Kidney tubule cell (primary cell): ENCODE data around the gene HPCAL1.
A peak's percentile ranks its signal among the peaks of the same experiment; 100 is the strongest.

Experiments used
- DNase-seq: peaks from one replicate; pipeline ENCODE4 v3.0.0-alpha.2; 2018; ENCODE audit warnings: low spot score

The HPCAL1 gene

DNA sequence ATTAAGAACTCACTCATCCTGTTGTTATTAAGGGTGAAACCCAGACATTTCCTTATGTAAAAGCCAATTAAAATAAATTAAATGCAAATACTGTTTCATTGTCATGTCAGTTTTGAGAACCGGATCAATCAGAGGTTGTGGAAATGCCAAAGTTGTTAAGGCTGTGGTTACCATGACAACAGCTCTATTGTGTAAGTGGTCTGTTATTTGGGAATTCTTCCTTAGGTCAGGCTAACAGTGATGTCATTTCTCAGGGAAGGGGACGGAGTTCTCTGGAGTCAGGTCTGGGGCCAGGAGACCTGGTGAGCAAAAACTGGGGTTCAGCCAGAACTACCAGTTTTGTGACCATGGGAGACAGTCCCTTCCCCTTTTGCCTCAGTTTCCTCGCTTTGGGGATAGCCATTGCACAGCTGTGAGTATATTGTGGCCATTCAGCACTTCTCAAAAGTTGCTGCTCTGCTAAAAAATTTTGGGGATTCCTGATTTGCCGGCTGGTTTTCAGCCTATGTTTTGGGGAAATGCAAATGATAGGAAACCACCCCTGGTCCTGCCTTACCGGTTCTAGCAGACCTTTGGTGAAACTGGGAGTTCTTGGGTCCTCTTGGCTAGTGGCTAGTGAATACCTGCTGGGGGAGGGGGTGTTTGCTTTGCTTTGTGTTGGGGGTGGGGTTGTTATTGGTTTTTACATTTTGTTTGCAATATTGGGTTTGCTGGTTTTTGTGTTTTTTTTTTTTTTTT is 21.6 kb downstream of the HPCAL1 start:
- DNase-seq = peak; percentile 74

DNA sequence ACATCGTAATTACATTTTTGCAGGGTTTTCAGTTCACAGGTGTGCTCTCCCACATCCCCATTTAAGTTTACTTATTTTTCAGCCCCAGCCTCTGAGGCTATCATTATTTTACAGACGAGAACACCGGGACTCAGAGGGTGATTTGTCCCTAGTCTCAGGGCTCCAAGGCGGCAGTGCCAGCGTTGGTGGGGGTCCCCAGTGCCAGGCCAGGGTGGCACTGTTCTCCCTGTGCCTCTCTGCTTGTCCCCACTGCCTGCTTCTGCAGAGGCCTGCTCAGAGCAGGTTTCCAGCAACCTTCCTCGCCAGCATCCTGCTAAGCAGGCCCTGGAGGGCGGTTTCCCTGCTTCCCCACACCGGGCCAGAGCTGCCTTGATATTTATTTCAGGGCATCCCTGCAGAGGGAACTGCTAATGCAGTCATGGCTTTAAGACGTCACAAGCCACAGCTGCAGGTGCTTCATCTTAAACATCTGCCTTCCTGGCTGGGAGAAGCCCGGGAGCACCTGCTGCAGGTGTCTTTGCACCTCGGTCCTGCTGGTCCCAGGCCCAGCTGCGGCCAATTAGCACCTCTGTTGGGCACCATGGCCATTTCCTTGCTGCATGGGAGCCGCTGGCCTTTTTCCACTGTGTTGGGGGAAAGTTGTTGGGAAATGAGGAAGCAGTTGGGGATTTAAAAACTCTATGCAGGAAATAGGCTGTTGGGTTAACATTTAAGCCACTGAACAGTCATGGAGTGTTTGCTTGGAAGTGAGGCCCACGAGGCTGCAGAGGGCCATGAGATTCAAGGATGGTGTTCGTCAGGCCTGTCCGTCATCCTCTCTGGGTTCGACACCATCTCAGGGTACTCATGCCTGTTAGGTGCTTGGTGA is 22.8 kb downstream of the HPCAL1 start:
- peak; percentile 80 for DNase-seq

DNA sequence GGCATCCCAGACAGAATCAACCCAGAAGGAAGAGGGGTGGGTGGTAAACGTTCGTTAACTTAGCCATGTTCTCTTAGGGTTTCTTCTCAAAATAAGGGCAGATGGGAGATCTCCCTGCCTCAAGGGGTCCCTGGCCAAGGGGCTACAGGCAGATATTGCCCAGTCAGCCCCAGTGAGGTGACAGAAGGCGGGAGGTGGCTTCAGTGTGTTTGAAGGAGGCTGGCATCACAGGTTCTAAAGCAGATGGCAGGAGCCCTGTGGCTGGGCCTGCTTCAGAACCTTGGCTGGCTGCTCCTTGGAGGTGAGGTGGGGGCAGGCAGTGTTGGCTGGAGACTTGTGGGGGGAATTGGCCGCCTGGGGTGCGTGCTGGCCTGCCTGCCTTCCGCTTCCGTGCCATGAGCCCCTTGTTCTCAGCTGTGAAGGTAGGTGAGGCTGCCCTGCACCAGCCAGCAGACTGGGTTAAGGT is 23.5 kb downstream of the HPCAL1 start:
- DNase-seq = no peak

DNA sequence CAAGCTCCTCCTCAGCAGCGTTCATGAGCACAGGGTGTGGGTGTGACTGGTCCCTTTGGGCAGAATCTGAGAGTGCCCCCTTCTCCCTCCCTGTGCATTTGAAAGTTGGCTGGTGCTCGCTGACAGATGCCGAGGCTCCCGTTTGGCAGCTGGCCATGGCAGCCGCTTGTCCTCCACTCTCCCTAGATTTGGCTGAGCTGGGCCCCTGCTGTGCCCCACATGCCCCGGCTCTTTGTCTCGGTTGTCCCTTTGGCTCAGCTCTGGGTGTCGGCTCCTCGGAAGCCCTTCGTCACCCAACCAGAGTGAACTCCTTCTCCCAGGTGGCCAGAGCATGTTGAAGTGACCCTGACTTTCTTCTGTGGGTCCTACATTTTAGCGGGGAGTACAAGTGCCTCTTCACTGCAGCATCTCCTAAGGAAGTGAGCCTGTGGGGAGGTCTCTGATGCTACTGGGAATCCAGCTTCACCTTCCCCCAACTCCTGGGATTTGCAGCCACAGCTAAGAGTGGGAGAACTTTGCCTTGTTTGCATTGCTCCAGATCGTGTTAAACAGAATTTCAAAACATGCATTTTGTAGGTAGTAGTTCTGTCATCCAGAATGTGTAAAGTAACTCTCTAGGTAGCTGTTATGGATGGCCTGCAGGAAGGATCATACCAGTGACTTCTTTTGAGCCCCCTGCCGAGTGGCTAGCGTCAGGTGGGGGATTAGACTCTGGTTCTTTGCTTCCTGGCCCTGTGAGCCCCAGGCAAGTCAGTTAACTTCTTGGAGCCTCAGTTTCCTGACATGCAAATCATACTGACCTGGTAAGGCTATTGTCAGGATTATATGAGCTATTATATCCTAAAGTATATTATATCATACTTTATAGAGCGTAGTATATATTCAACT is 24.2 kb downstream of the HPCAL1 start:
- no peak for DNase-seq

DNA sequence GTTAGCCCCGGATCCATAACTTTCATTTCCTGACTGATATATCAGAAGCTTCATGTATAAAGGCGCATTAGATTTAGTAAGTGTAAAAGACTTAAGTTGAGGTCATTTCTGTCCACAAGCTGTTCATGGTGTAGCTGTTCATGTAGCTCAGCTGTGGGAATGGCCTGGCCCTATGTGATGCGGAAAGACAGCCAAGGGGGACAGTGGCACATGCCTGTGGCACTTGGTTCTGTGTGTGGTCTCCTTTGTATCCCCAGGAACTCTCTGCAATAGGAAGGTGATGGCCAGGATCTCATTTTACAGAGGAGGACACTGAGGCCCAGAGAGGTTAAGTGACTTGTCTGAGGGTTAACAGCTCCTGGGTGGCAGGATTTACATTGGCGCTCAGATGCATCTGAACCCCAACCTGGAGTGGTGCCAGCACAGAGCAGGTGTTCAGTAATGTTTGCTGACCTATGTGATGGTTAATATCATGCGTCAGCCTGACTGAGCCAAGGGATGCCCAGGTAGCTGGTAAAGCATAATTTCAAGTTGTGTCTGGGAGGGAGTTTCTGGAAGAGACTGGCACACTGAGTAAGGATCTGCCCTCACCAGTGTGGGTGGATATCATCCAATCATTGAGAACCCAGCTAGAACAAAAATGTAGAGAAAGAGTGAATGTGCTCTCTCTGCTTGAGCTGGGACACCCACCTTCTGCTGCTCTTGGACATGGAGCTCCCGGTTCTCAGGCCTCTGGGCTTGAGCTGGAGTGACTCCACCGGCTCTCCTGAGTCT is 25.4 kb downstream of the HPCAL1 start:
- no peak for DNase-seq

DNA sequence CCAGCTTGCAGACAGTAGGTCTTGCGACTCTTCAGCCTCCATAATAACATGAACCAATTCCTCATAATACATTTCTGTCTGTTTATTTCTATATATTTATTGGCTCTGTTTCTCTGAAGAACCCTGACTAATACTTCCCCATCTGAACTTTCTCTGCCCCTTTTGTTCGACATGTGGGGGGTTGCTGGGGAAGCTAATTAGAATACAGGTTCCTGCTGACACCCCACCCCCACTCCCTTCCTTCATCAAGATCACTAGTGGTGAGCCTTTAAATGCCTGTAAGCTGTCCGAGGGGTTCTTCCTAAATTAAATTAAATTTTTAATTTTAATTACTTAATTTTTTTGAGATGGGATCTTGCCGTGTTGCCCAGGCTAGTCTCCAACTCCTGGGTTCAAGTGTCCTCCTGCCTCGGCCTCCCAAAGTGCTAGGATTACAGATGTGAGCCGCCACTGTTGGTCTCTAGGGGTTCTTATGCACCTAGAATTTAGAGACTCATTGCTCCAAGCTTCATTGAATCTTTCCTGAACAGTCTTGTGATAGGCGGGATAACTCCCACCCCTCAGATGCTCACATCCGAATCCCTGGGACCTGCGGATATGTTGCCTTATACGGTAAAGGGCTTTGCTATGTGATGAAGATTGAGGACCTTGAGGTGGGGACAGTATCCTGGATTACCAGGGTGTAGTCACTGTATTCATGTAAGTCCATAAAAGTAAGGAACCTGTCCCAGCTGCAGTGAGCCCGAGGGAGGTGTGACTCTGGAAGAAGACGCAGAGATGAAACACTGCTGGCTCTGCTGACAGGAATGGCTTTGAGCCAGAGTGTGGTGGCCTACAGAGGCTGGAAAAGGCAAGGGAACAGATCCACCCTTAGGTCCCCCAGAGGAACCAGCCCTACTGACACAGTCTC is 26.2 kb downstream of the HPCAL1 start:
- no peak for DNase-seq

DNA sequence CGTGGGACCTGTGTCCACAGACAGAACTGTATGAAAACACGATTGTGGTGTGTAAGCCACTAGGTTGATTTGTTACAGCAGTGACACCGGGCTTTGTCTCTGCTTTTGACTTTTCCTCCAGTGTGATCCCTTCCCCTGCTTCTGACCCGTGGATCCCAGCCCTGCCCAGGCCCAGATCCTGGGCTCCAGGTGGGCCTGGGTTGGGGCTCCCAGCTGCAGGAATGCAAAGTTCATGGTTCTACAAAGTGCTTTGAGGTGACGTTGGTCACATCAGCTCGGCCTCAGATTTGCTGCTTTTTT is 26.8 kb downstream of the HPCAL1 start:
- DNase-seq = no peak

DNA sequence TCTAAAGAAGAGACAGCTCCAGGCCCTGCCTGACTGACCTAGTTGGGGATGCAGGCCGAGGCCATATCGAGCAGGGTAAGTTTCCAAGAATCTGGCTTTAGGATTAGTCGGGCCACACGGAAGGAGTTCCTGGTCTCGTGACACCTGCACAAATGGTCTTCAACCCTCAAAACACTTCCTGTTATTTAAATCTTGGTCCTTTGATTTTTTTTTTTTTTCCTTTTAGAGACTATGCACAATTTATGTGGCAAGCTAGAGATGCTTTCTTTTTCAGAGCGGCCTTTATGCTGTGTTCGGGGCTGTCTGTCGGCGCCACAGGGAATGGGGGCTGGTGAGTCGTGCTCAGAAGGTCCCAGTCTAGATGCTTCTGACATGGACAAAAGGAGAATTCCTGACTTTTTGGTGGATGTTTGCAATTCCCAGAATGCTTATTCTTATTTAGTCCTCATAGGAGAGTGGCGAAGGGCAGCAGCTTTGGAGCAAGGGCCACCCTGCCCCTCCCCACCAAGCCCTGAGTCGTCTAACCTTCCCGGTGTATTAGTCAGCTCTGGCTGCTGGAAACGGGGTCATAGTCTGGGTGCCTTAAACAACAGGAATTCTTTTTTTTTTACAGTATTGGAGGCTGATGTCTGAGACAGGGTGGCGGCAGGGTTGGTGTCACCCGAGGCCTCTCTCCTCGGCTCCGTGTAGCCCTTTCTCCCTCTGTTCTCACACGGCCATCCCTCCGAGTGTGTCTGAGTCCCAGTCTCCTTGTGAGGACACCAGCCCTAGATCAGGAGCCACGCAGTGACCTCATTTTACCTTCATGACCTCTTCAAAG is 27.4 kb downstream of the HPCAL1 start:
- peak; percentile 83 for DNase-seq

DNA sequence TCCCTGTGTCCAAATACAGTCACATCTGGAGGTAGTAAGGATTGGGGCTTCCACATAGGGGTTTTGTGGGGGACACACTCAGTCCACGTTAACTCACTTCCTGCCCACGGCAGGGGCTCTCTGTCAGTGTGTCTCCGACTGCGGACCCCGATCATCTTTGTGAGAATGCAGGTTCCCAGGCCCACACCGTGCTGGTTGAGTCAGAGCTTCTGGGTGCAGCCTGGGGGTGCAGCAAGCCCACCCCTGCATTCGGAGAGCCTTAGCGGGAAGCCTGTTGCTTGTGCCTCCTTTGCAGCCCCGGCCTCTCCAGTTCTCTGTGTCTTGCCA is 28.0 kb downstream of the HPCAL1 start:
- no peak for DNase-seq

DNA sequence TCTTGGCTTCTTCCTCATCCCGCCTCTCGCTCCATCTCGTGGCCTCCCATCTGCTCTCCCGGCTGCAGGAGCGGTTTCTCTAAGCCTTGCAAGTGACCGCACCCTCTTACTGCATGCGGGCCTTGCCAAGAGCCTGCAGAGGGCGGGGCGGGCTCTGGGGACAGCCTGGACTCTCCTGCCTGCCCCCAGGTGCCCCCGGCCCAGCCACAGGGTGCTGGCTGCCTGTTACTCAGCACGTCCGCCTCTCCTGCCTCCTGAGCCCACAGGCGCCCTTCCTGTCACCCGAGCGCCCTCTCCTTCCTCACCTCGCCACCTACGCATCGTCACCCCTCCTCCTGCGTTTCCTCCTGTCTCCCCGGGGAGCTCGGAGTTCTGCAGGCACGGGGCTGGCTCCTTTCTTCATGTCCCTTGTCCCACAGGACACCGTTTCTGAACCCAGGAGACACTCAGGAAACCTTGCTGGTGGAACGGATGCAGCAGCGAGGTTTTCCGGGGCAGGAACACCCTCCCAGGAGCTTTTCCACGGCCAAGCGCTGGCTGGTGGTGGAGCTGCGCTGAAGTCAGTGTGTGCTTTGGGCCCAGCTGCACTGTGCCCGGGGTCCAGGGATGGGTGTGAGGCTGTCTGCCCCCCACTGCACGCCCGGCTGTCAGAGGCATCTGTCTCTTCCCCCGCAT is 28.5 kb downstream of the HPCAL1 start:
- peak; percentile 56 for DNase-seq

DNA sequence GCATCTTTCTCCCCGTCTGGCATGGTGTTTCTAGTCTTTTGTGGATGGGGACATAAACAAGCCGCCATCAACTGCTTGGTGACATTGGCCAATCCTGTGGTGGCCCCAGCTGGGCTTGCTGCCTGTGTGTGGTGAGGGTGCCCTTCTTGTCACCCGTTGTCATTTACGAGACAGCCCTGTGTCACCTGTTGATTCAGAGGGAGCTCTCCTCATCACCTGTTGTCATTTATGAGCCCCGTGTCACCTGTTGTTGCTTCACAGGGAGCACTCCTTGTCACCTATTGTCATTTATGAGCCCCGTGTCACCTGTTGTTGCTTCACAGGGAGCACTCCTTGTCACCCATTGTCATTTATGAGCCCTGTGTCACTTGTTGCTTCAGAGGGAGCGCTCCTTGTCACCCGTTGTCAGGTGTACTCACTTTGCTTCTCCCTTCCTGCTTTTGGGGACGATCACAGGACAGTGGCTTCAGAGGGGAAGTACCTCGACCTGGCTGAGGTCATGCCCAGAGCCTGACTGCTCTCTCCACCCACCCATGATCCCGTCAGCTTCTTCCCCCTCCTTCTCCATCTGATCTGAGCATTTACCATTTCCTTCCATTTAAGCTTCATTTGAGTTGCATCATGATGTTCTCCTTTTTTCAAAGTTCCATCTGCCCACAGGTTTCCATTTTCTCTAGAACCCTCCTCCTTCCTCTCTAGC is 29.1 kb downstream of the HPCAL1 start:
- DNase-seq = no peak

DNA sequence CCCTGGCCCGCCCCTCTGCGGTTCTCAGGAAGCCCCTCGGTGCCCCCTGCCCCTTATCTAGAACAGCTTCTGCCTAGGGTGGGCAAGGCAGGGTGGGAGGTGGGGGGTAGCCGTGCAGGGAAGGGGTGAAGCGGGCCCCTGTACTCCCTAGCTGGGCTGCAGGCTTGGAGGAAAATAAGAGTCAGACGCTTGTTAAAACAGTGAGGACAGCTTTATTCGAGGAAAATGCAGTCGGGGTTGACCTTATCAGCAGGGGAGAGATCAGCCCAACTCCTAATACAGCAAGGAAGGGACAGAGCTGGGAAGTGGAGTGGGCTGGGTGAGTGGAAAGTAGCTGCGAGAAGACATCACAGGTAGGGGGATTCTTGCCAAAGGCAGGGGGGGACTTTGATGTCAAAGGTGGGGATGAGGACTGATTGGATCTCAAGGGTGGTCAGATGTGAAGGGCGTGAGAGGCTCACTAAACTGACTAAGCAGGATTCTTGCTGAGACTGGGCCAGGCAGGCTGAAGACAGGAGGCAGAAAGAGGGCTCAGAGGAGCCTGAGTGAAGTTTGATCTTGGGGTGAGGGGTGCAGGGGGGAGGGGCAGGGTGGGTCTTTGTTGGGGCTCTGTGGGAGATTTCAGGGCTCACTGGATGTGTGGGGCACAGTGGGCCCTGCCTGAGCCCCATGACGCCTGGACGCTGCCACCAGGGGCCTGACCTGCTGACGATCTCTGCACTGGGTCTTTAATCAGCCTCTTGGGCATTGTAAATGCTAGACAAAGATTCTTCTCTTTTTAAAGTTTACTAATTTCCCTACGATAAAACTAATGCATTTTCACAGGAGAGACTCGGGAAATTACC is 29.9 kb downstream of the HPCAL1 start:
- DNase-seq = no peak

DNA sequence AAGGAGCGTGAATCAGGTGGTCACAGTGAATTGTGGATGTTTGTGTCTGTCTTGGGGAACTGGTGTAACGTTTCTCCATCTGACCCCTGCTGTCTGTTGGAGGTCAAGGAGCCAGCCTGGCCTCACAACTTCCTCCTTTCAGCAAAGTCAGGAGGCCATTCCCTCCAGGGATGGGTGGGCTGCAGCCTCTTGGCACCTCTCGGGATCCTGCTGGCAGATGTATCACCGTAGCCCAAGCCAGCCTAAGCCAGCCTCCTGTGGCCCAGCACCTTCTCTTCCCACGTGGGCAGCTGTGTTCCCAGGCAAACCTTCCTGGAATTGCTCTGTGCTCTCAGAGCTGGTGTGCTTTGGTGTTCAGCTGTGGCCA is 30.5 kb downstream of the HPCAL1 start:
- DNase-seq = no peak

DNA sequence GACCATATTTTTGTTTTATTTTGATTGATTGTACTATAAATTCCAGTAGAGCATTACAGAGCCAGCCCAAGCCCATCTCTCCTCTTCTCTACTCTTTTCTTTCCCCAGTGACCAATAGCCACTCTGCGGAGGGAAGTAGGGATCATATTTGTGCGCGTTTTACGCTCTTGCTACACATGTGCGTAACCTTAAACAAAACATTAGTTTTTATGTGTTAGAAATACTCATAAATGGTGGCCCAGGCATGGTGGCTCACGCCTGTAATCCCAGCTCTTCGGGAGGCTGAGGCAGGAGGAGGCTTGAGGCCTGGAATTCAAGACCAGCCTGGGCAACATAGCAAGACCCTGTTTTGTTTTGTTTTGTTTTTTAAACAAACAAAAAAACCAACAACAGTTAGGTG is 31.3 kb downstream of the HPCAL1 start:
- DNase-seq = no peak

DNA sequence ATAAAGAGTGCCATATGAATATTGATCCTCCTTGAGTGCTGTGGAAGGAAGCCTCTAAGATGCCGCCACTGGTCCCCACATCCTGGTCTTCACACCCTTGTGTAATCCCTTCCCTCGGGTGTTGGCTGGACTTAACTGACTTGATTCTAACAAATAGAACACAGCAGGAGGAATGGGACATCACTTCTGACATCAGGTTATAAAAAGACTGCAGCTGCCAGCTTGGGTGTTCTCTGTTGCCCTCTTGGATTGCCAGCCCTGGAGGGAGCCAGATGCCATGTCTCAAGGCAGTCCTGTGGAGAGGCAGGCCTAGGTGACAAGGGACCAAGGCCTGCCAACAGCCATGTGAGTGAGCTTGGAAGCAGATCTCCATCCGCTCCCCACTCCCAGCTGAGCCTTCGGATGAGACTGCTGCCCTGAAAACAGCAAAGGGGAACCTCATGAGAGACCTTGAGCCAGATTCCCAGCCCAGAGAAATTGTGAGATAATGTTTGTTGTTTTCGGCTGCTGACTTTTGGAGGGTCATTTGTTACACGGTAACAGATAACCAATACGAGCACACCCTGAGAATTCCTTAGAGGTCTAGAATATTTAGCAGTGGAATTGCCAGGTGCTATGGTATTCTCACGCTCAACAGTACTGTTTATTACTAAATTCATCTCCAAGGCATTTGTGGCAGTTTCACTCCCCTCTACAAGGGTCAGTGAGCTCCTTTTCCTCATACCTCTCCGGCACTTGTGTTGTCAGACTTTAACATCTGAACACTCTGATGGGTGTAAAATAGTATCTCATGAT is 32.5 kb downstream of the HPCAL1 start:
- DNase-seq = no peak

DNA sequence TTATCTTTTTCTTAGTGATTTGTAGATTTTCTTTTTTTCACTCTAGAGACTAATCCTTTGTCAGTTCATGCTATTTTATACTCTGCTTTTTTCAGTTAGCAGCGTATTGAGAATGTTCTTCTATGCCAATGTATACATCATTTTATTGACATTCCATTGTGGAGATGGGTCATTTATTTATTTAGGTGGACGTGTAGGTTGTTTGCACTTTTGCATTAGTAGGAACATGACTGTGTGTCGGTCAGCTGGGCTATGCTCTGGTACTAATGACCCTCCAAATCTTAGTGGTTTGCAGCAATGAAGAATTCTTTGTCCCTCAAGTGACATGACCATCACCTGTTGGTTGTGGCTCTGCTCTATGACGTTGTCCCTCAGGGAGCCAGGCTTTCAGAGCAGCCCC is 33.6 kb downstream of the HPCAL1 start:
- DNase-seq = no peak
